PFSK-1 (cell line): Measurements from ENCODE around the gene DDX10.

Experiments used
- POLR2AphosphoS5 ChIP-seq: IDR thresholded peaks from 2 replicates; pipeline ENCODE4 v1.6.1; 2012; ENCODE audit warnings: low read depth, mild to moderate bottlenecking, control low read depth, low read length, moderate library complexity
- REST ChIP-seq, 2 experiments: IDR thresholded peaks; 2 replicates each; pipeline versions ENCODE4 v1.6.1 to v1.8.0; 2011 to 2012; ENCODE audit warnings: low read depth in 2 of 2, low read length in 2 of 2, control low read depth in 1 of 2, inconsistent platforms in 1 of 2, mild to moderate bottlenecking in 1 of 2, moderate library complexity in 1 of 2; ENCODE audit not compliant: insufficient read depth in 1 of 2
- TAF1 ChIP-seq: IDR thresholded peaks from 2 replicates; pipeline ENCODE4 v1.6.1; 2012; ENCODE audit warnings: low read length, control low read depth, borderline replicate concordance; ENCODE audit not compliant: insufficient read depth

- no peak for TF ChIP-seq TAF1
- TF ChIP-seq POLR2AphosphoS5, result no peak
- TF ChIP-seq REST (IDR thresholded peaks at IDR 0.05; ENCODE audit: insufficient read depth in 1 of 2, low read depth in 2 of 2, low read length in 2 of 2), result no peak
These were observed 103.5 kb downstream of the DDX10 start for GRCh38 chr11:108768370-108768769.
